Gastroesophageal sphincter (tissue), 4 donors: ENCODE results near the gene SMIM43. TPM values are rescaled to one million over a fixed set of nuclear protein-coding genes. Genes with fewer than 3 reads are reported as not detected.

Experiments used
- ATAC-seq: fragments of 150-250 bp; one replicate; pipeline ENCODE4 v1.9.1; 2016; ENCODE audit warnings: mild to moderate bottlenecking, moderate library complexity
- H3K27ac ChIP-seq, 4 donors: fragments of 200-600 bp; sonication (generic) in 3 of 4; 1 replicate in 3 of 4; 2 replicates in 1 of 4; pipeline ENCODE4 v1.5.1; 2016 to 2019
- H3K27me3 ChIP-seq: fragments of 200-600 bp; sonication (generic); one replicate; pipeline ENCODE4 v1.5.1; 2019
- H3K36me3 ChIP-seq, 2 donors: fragments of 200-600 bp; sonication (generic); one replicate each; pipeline ENCODE4 v1.5.1; 2019; ENCODE audit warnings: control low read depth in 1 of 2
- H3K4me1 ChIP-seq, 3 donors: fragments of 200-600 bp; sonication (generic); 1 replicate in 2 of 3; 2 replicates in 1 of 3; pipeline ENCODE4 v1.5.1; 2016 to 2019; ENCODE audit warnings: control low read depth in 2 of 3
- H3K4me3 ChIP-seq, 2 donors: fragments of 200-600 bp; sonication (generic); one replicate each; pipeline ENCODE4 v1.5.1; 2019; ENCODE audit warnings: mild to moderate bottlenecking in 1 of 2, moderate library complexity in 1 of 2
- H3K9me3 ChIP-seq, 3 donors: fragments of 200-600 bp; sonication (generic); one replicate each; pipeline ENCODE4 v1.5.1; 2017 to 2019; ENCODE audit warnings: control low read depth in 2 of 3
- EP300 ChIP-seq: sonication (generic); formaldehyde crosslinking; IDR thresholded peaks from one replicate; pipeline ENCODE4 v1.6.1; 2017; ENCODE audit warnings: antibody characterized with exemption, mild to moderate bottlenecking
- POLR2A ChIP-seq, 2 donors: fragments of 450-650 bp; IDR thresholded peaks; one replicate each; pipeline ENCODE4 v1.6.1; 2017; ENCODE audit warnings: antibody characterized with exemption in 2 of 2, mild to moderate bottlenecking in 2 of 2, moderate library complexity in 1 of 2
- POLR2AphosphoS5 ChIP-seq: sonication (generic); formaldehyde crosslinking; IDR thresholded peaks from one replicate; pipeline ENCODE4 v1.6.1; 2017; ENCODE audit warnings: antibody characterized with exemption
- WGBS, 2 donors: methylation state at CpG; one replicate each; pipeline ENCODE4 v1.1.5; 2018; ENCODE audit warnings: low coverage in 1 of 2; 5-methylcytosine and 5-hydroxymethylcytosine counted together
- total RNA-seq, 4 donors: library from RNA; depleted of rRNA; stranded (reverse); fragments of >200 nt; gene quantifications; one replicate each; pipeline ENCODE4 v1.1.0, GENCODE V29; 2016
- TF ChIP-seq, protein P1 (sequence below), 4 experiments: fragments of 200-600 bp in 2 of 4; fragments of 450-650 bp in 2 of 4; sonication (generic) in 1 of 4; IDR thresholded peaks; one replicate each; pipeline ENCODE4 v1.5.1; 2017 to 2019; ENCODE audit warnings: antibody characterized with exemption in 4 of 4, mild to moderate bottlenecking in 2 of 4, moderate library complexity in 2 of 4

SMIM43 gene
- total RNA-seq, 4 donors from 2014 or later: 0.39 to 2.3 (median 0.51) TPM

DNA sequence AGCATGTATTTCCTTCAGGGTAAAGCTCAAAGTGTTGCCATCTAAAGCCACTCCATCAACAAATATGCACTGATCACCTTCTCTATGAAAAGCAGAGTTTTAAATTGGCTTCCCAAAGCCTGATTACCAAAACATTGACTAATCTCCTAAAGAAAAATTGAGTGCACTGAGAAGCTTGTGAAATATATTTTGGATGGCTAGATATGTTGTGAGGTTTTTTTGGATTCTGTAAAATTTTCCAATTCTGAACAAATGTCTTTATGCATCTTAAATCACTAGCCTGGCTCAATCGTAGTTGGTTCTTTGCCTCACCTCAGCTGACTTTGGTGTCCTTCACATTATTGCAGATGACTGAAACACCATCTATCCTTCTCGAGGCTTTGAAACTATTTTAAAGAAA is 21.3 kb upstream of the SMIM43 start:
- Histone ChIP-seq H3K9me3 (peaks cover 0 to 4% (median 0%) of the 10 kb centered on the region in 3 donors), H3K36me3 (no peaks in the 10 kb centered on the region), H3K27ac (no peak overlapping the region), H3K27me3 (peaks cover 39% of the 10 kb centered on the region), H3K4me1 (no peaks in the 10 kb centered on the region), H3K4me3 (no peak overlapping the region)
- no peak for ATAC-seq
- 59 to 62% methylated on average over 2 of the region's 2 CpGs for WGBS, 2 donors
- TF ChIP-seq, protein P1, sequence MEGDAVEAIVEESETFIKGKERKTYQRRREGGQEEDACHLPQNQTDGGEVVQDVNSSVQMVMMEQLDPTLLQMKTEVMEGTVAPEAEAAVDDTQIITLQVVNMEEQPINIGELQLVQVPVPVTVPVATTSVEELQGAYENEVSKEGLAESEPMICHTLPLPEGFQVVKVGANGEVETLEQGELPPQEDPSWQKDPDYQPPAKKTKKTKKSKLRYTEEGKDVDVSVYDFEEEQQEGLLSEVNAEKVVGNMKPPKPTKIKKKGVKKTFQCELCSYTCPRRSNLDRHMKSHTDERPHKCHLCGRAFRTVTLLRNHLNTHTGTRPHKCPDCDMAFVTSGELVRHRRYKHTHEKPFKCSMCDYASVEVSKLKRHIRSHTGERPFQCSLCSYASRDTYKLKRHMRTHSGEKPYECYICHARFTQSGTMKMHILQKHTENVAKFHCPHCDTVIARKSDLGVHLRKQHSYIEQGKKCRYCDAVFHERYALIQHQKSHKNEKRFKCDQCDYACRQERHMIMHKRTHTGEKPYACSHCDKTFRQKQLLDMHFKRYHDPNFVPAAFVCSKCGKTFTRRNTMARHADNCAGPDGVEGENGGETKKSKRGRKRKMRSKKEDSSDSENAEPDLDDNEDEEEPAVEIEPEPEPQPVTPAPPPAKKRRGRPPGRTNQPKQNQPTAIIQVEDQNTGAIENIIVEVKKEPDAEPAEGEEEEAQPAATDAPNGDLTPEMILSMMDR (IDR thresholded peaks at IDR 0.05): no peak
- TF ChIP-seq POLR2A (IDR thresholded peaks at IDR 0.05): no peak
- no peak for TF ChIP-seq EP300
- no peak for TF ChIP-seq POLR2AphosphoS5

DNA sequence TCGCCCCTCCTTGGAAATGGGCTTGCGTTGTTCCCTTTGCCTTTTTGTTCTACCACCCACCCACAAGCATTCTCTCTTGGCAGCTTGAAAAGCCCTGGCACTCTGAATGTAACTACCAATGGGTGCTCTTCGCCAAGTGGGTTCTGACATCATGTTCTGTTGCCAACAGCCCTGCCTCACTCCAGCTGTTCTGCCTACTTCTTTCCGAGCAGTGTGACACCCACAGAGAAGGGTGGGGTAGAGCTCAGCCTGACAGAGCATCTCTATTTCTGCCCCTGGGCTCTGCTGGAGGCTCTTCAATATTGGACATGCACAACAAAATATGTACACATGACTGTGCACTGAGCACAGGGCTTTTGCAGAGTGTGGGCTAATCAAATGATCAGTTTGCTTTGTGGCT is 20.5 kb upstream of the SMIM43 start:
- peak; percentile 58 for ATAC-seq
- Histone ChIP-seq H3K4me3 (no peak overlapping the region), H3K27ac (peak overlapping the region in 1 of 4 donors; percentile 17), H3K36me3 (no peaks in the 10 kb centered on the region), H3K27me3 (peaks cover 44% of the 10 kb centered on the region), H3K4me1 (no peaks in the 10 kb centered on the region), H3K9me3 (peaks cover 0 to 4% (median 0%) of the 10 kb centered on the region in 3 donors)
- no peak for TF ChIP-seq EP300
- TF ChIP-seq POLR2AphosphoS5: no peak
- TF ChIP-seq, protein P1 (IDR thresholded peaks at IDR 0.05): no peak
- no peak for TF ChIP-seq POLR2A (IDR thresholded peaks at IDR 0.05)
- WGBS, 2 donors: 69% methylated on average over 3 of the region's 4 CpGs; no CpG with 5 or more reads in 1 of the 2 donors

DNA sequence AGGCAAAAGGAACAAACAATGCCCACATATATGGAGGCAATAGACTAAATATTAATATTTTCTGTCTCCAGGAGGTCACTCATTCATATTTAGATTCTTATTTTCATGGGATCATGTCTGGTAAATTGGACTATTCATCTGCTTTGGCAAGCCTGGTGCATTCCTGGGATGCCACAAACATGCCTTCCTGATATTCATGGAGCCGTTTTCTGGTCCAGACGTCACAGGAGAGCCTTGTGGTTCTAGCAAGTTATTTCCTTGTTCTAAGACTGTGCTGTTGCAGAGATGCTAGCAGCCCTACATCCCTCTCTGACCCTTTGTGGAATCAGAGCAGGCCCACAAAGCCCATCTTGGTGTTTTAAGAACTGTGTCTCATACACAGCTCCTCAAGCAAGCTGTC is 20.0 kb upstream of the SMIM43 start:
- WGBS, 2 donors: 25 to 31% methylated on average over 2 of the region's 2 CpGs
- Histone ChIP-seq H3K27ac (peak overlapping the region in 1 of 4 donors; percentile 17), H3K4me1 (no peaks in the 10 kb centered on the region), H3K9me3 (peaks cover 0 to 4% (median 0%) of the 10 kb centered on the region in 3 donors), H3K36me3 (no peaks in the 10 kb centered on the region), H3K4me3 (no peak overlapping the region), H3K27me3 (peaks cover 49% of the 10 kb centered on the region)
- TF ChIP-seq POLR2A (IDR thresholded peaks at IDR 0.05) (no peak), POLR2AphosphoS5 (no peak), EP300 (no peak)
- TF ChIP-seq, protein P1 (IDR thresholded peaks at IDR 0.05): no peak
- ATAC-seq: peak; percentile 49

DNA sequence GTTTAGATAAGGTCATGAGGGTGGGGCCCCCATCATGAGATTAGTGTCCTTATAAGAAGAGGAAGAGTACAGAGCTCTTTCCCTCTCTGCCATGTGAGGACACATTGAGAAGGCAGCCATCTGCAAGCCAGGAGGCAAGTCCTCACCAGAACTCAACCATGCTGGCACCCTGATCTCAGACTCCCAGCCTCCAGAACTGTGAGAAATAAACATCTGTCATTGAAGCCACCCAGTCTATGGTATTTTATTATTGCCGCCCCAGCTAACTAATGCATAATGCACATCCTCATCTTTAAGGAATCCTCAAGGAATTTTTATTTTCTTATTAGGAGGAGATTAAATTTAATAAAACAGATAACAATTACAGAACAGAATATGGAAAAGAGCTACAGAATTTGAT is 19.4 kb upstream of the SMIM43 start:
- Histone ChIP-seq H3K4me1 (no peaks in the 10 kb centered on the region), H3K27ac (no peak overlapping the region), H3K36me3 (no peaks in the 10 kb centered on the region), H3K4me3 (no peak overlapping the region), H3K9me3 (peaks cover 0 to 4% (median 0%) of the 10 kb centered on the region in 3 donors), H3K27me3 (peaks cover 53% of the 10 kb centered on the region)
- no peak for TF ChIP-seq POLR2A (IDR thresholded peaks at IDR 0.05)
- TF ChIP-seq, protein P1 (IDR thresholded peaks at IDR 0.05): no peak
- no peak for TF ChIP-seq POLR2AphosphoS5
- no peak for TF ChIP-seq EP300
- no peak for ATAC-seq
- WGBS, 2 donors: 17 to 43% methylated on average over 1 of the region's 1 CpG

GRCh38 chr4:121783210-121783609 is 18.2 kb upstream of the SMIM43 start:
- peaks cover 0 to 4% (median 0%) of the 10 kb centered on the region in 3 donors for H3K9me3 ChIP-seq
- H3K36me3 ChIP-seq: no peaks in the 10 kb centered on the region
- 89 to 92% methylated on average over 1 of the region's 1 CpG for WGBS, 2 donors
- no peak for ATAC-seq
- no peaks in the 10 kb centered on the region for H3K4me1 ChIP-seq
- no peak overlapping the region for H3K4me3 ChIP-seq
- no peak overlapping the region for H3K27ac ChIP-seq
- TF ChIP-seq EP300 (no peak), POLR2A (IDR thresholded peaks at IDR 0.05) (no peak), POLR2AphosphoS5 (no peak)
- TF ChIP-seq, protein P1 (IDR thresholded peaks at IDR 0.05): no peak
- peaks cover 53% of the 10 kb centered on the region for H3K27me3 ChIP-seq
